Vagina (tissue), 2 donors: ENCODE results near the gene ACACA. TPM values are rescaled to one million over a fixed set of nuclear protein-coding genes. Genes with fewer than 3 reads are reported as not detected.
A peak's percentile ranks its signal among the peaks of the same experiment; 100 is the strongest.

Experiments used
- DNase-seq, 2 donors: peaks; one replicate each; pipeline ENCODE4 v3.0.0-alpha.2; 2017; ENCODE audit errors: extremely low spot score in 2 of 2
- H3K27ac ChIP-seq: fragments of 200-600 bp; sonication (generic); one replicate; pipeline ENCODE4 v1.5.1; 2019
- H3K27me3 ChIP-seq: fragments of 200-600 bp; sonication (generic); one replicate; pipeline ENCODE4 v1.5.1; 2019
- H3K36me3 ChIP-seq, 2 donors: fragments of 200-600 bp; sonication (generic); one replicate each; pipeline ENCODE4 v1.5.1; 2017 to 2019
- H3K4me1 ChIP-seq: fragments of 200-600 bp; sonication (generic); one replicate; pipeline ENCODE4 v1.5.1; 2019
- H3K4me3 ChIP-seq, 2 donors: fragments of 200-600 bp; sonication (generic); 1 replicate in 1 of 2; 2 replicates in 1 of 2; pipeline ENCODE4 v1.5.1; 2016 to 2019
- H3K9me3 ChIP-seq: fragments of 200-600 bp; sonication (generic); one replicate; pipeline ENCODE4 v1.5.1; 2019
- CTCF ChIP-seq, 3 experiments: fragments of 450-650 bp in 2 of 3; fragments of 200-600 bp in 1 of 3; sonication (generic) in 1 of 3; IDR thresholded peaks; one replicate each; pipeline ENCODE4 v1.5.1; 2017 to 2019; ENCODE audit warnings: antibody characterized with exemption in 3 of 3, mild to moderate bottlenecking in 2 of 3, moderate library complexity in 2 of 3
- POLR2A ChIP-seq, 2 donors: fragments of 450-650 bp; IDR thresholded peaks; one replicate each; pipeline ENCODE4 v1.6.1; 2017; ENCODE audit warnings: antibody characterized with exemption in 2 of 2, mild to moderate bottlenecking in 2 of 2, moderate library complexity in 2 of 2
- POLR2AphosphoS5 ChIP-seq, 2 donors: sonication (generic); formaldehyde crosslinking; IDR thresholded peaks; one replicate each; pipeline ENCODE4 v1.9.0; 2017; ENCODE audit warnings: antibody characterized with exemption in 2 of 2, mild to moderate bottlenecking in 2 of 2, low read depth in 1 of 2; ENCODE audit not compliant: insufficient read depth in 1 of 2
- intact Hi-C: fragments of 100-400 bp; cut with DNase I; formaldehyde crosslinking; loops from one replicate; pipeline ENCODE4 v1.15.1; 2023
- total RNA-seq: library from RNA; depleted of rRNA; stranded (reverse); fragments of >200 nt; gene quantifications from one replicate; pipeline ENCODE4 v1.2.3, GENCODE V29; 2016

ACACA gene
- total RNA-seq, 1 donor from 2014 or later = 44.7 TPM

- no peak overlapping the region for H3K4me3 ChIP-seq
- DNase-seq = no peak
- H3K27ac ChIP-seq = no peak overlapping the region
- H3K36me3 ChIP-seq = no peaks in the 10 kb centered on the region
- intact Hi-C loops = no loop called here
- no peak for TF ChIP-seq POLR2A (IDR thresholded peaks at IDR 0.05)
- TF ChIP-seq CTCF (IDR thresholded peaks at IDR 0.05) = peak; percentile 72 to 92 (median 82)
- peak in 1 of 2 donors; percentile 78 for TF ChIP-seq POLR2AphosphoS5 (IDR thresholded peaks at IDR 0.05; ENCODE audit: insufficient read depth in 1 of 2, low read depth in 1 of 2)
- no peaks in the 10 kb centered on the region for H3K27me3 ChIP-seq
- no peaks in the 10 kb centered on the region for H3K4me1 ChIP-seq
- H3K9me3 ChIP-seq = no peaks in the 10 kb centered on the region
Measured at GRCh38 chr17:37373530-37374159, 33.0 kb downstream of the ACACA start.

DNA sequence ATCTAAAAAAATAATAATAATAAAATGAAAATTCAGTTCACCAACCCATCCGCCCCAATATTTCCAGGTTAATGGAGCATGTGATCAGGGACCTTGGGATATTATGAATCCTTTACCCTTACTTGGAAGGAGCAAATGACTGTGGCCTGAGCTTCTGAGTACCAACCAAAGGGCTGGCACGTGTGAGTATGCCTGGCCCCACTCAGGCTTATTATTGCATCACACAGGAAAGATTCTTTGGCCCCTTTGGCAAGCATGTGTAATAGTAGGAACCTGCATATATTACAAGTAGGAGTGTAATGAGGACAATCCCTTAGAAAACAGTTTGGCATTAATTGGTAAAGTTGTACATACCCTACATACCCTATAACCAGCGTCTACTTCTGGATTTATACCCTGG lies 38.1 kb downstream of the ACACA start:
- Histone ChIP-seq H3K9me3 (no peaks in the 10 kb centered on the region), H3K27me3 (no peaks in the 10 kb centered on the region), H3K4me3 (no peak overlapping the region), H3K36me3 (no peaks in the 10 kb centered on the region), H3K27ac (no peak overlapping the region), H3K4me1 (no peaks in the 10 kb centered on the region)
- TF ChIP-seq CTCF (IDR thresholded peaks at IDR 0.05) = no peak
- no peak for TF ChIP-seq POLR2AphosphoS5 (IDR thresholded peaks at IDR 0.05; ENCODE audit: insufficient read depth in 1 of 2, low read depth in 1 of 2)
- TF ChIP-seq POLR2A (IDR thresholded peaks at IDR 0.05) = no peak
- intact Hi-C loops = no loop called here
- DNase-seq = no peak

- H3K36me3 ChIP-seq = no peaks in the 10 kb centered on the region
- H3K4me3 ChIP-seq = no peak overlapping the region
- DNase-seq = no peak
- H3K4me1 ChIP-seq = no peaks in the 10 kb centered on the region
- intact Hi-C loops = no loop called here
- TF ChIP-seq POLR2A (IDR thresholded peaks at IDR 0.05) = no peak
- no peak for TF ChIP-seq CTCF (IDR thresholded peaks at IDR 0.05)
- no peak for TF ChIP-seq POLR2AphosphoS5 (IDR thresholded peaks at IDR 0.05; ENCODE audit: insufficient read depth in 1 of 2, low read depth in 1 of 2)
- H3K27ac ChIP-seq = no peak overlapping the region
- H3K9me3 ChIP-seq = no peaks in the 10 kb centered on the region
- no peaks in the 10 kb centered on the region for H3K27me3 ChIP-seq
Measured at GRCh38 chr17:37365589-37365988, 41.0 kb downstream of the ACACA start.

DNA sequence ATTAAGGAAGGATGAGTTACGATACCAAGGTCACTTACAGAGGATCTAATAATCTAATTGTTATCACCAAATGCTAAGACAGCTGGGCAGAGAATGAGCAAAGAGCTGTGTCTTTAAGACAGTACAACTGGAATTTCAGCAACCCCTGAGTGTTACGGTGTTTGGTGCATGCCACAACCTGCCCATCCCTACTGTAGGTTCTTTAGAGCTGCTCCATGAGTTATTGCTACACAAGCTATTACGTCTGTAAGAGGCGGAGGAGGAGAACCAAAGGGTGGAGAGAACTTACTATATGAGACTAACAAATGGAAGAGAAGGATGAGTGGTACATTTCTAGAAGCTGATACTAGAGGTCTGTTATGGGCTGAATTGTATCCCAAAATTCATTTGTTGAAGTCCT lies 45.1 kb downstream of the ACACA start:
- Histone ChIP-seq H3K4me3 (no peak overlapping the region), H3K9me3 (no peaks in the 10 kb centered on the region), H3K27me3 (no peaks in the 10 kb centered on the region), H3K36me3 (no peaks in the 10 kb centered on the region), H3K4me1 (peaks cover 26% of the 10 kb centered on the region), H3K27ac (peak overlapping the region; percentile 35)
- no peak for TF ChIP-seq CTCF (IDR thresholded peaks at IDR 0.05)
- peak in 1 of 2 donors; percentile 82 for TF ChIP-seq POLR2AphosphoS5 (IDR thresholded peaks at IDR 0.05; ENCODE audit: insufficient read depth in 1 of 2, low read depth in 1 of 2)
- no peak for DNase-seq
- intact Hi-C loops = no loop called here

DNA sequence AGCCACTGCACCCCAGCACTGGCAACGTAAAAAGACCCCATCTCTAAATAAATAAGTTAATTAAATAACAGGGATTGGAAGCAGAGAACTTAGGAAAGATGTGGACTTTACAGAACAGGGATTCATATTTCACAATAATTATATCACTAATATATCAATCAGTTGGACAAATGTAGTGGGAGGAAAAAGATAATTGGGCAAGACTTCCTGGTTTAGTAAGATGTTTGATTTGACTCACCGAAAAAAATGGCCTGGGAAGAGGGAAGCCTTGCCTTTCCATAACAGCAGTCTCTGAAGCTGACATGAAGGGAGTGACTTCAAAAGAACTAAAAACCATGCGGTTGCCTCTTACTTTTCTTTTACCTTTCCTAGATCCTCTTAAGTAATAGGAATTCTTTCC lies 46.0 kb downstream of the ACACA start:
- H3K27me3 ChIP-seq = no peaks in the 10 kb centered on the region
- no peak overlapping the region for H3K27ac ChIP-seq
- no peak for TF ChIP-seq POLR2A (IDR thresholded peaks at IDR 0.05)
- TF ChIP-seq POLR2AphosphoS5 (IDR thresholded peaks at IDR 0.05; ENCODE audit: insufficient read depth in 1 of 2, low read depth in 1 of 2) = no peak
- no peak for TF ChIP-seq CTCF (IDR thresholded peaks at IDR 0.05)
- peaks cover 32% of the 10 kb centered on the region for H3K4me1 ChIP-seq
- no peaks in the 10 kb centered on the region for H3K9me3 ChIP-seq
- intact Hi-C loops = no loop called here
- H3K4me3 ChIP-seq = no peak overlapping the region
- no peak for DNase-seq
- H3K36me3 ChIP-seq = no peaks in the 10 kb centered on the region
